Tibial artery (tissue), 4 donors: Measurements from ENCODE around the gene FSTL4.
A peak's percentile ranks its signal among the peaks of the same experiment; 100 is the strongest.

Experiments
- DNase-seq, 2 donors: peaks; one replicate each; pipeline ENCODE4 v3.0.0-alpha.2; 2019
- H3K27ac ChIP-seq, 2 donors: fragments of 200-600 bp; sonication (generic) in 1 of 2; 1 replicate in 1 of 2; 2 replicates in 1 of 2; pipeline ENCODE4 v1.5.1; 2018 to 2019; ENCODE audit warnings: mild to moderate bottlenecking in 1 of 2
- H3K27me3 ChIP-seq, 2 donors: fragments of 200-600 bp; sonication (generic) in 1 of 2; one replicate each; pipeline versions ENCODE4 v1.5.1 to v1.6.0; 2016 to 2019
- H3K36me3 ChIP-seq, 3 donors: fragments of 200-600 bp; sonication (generic) in 2 of 3; one replicate each; pipeline ENCODE4 v1.5.1; 2016 to 2019; ENCODE audit warnings: mild to moderate bottlenecking in 2 of 3
- H3K4me1 ChIP-seq, 4 donors: fragments of 200-600 bp; sonication (generic) in 2 of 4; 1 replicate in 3 of 4; 2 replicates in 1 of 4; pipeline ENCODE4 v1.5.1; 2016 to 2019
- H3K4me3 ChIP-seq, 2 donors: fragments of 200-600 bp; sonication (generic) in 1 of 2; 1 replicate in 1 of 2; 2 replicates in 1 of 2; pipeline ENCODE4 v1.5.1; 2018 to 2019; ENCODE audit warnings: mild to moderate bottlenecking in 2 of 2
- H3K9me3 ChIP-seq, 3 donors: fragments of 200-600 bp; sonication (generic) in 1 of 3; one replicate each; pipeline ENCODE4 v1.5.1; 2016 to 2019
- intact Hi-C: fragments of 100-400 bp; cut with DNase I; formaldehyde crosslinking; loops from one replicate; pipeline ENCODE4 v1.15.0; 2023; ENCODE audit warnings: low total_unique reads
- TF ChIP-seq, protein P1 (sequence below), 2 experiments: fragments of 200-600 bp in 1 of 2; fragments of 450-650 bp in 1 of 2; IDR thresholded peaks; one replicate each; pipeline ENCODE4 v1.5.1; 2017 to 2019; ENCODE audit warnings: antibody characterized with exemption in 2 of 2, mild to moderate bottlenecking in 1 of 2, moderate library complexity in 1 of 2

FSTL4 gene

GRCh38 chr5:133599044-133599443, 13.3 kb downstream of the FSTL4 start:
- no peak overlapping the region for H3K4me3 ChIP-seq
- no peaks in the 10 kb centered on the region for H3K9me3 ChIP-seq
- peaks cover 0 to 8% of the 10 kb centered on the region in 2 donors for H3K27me3 ChIP-seq
- H3K36me3 ChIP-seq, result no peaks in the 10 kb centered on the region
- TF ChIP-seq, protein P1, sequence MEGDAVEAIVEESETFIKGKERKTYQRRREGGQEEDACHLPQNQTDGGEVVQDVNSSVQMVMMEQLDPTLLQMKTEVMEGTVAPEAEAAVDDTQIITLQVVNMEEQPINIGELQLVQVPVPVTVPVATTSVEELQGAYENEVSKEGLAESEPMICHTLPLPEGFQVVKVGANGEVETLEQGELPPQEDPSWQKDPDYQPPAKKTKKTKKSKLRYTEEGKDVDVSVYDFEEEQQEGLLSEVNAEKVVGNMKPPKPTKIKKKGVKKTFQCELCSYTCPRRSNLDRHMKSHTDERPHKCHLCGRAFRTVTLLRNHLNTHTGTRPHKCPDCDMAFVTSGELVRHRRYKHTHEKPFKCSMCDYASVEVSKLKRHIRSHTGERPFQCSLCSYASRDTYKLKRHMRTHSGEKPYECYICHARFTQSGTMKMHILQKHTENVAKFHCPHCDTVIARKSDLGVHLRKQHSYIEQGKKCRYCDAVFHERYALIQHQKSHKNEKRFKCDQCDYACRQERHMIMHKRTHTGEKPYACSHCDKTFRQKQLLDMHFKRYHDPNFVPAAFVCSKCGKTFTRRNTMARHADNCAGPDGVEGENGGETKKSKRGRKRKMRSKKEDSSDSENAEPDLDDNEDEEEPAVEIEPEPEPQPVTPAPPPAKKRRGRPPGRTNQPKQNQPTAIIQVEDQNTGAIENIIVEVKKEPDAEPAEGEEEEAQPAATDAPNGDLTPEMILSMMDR (IDR thresholded peaks at IDR 0.05), result no peak
- peak in 1 of 2 donors; percentile 43 for DNase-seq
- H3K4me1 ChIP-seq, result no peaks in the 10 kb centered on the region
- H3K27ac ChIP-seq, result no peak overlapping the region
- intact Hi-C loops, result no loop called here

DNA sequence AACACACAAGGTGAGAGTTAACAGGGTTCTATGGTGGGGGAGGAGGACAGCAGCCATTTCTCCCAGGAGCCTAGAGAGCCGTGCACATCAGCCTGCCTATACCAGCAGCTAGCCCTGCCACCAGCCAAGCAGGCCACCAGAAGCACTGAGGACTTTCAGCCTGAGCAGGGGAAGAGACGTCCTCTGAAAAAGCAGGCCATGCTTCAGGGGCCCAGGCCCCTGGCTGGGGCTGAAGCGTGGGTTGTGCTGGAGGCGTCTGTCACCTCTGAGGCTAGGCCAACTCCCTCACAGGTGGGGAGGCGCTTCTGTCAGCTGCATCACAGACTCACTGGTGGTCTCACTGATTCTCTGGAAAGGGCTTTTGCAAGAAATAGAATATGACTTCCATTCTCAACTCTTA, 16.3 kb downstream of the FSTL4 start:
- H3K4me3 ChIP-seq, result no peak overlapping the region
- H3K36me3 ChIP-seq, result no peaks in the 10 kb centered on the region
- no peaks in the 10 kb centered on the region for H3K9me3 ChIP-seq
- TF ChIP-seq, protein P1 (IDR thresholded peaks at IDR 0.05), result no peak
- no peak overlapping the region for H3K27ac ChIP-seq
- H3K4me1 ChIP-seq, result no peaks in the 10 kb centered on the region
- DNase-seq, result peak in 1 of 2 donors; percentile 51
- no peaks in the 10 kb centered on the region for H3K27me3 ChIP-seq
- intact Hi-C loops, result no loop called here

DNA sequence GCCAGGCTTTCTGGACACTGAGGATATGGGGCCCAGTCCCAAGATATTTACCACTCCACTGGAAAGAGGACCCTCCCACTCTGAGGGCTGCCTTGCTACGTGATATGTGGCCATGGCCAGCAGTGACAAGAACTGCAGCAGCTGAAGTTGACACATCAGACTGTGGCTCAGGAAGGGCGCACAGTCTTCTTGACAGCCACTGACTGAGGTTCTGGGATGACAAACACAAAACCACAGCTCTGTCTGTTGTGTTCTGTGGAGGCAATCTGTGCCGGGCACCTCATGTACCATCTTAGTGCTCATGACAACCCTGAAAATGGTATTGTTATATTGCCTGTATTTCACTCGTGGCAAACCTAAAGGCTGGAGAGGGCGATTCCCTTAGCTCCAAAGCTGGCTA, 16.9 kb downstream of the FSTL4 start:
- Histone ChIP-seq H3K4me3 (no peak overlapping the region), H3K9me3 (no peaks in the 10 kb centered on the region), H3K36me3 (no peaks in the 10 kb centered on the region), H3K27ac (no peak overlapping the region), H3K27me3 (no peaks in the 10 kb centered on the region), H3K4me1 (no peaks in the 10 kb centered on the region)
- no peak for DNase-seq
- intact Hi-C loops, result no loop called here
- TF ChIP-seq, protein P1 (IDR thresholded peaks at IDR 0.05), result no peak

DNA sequence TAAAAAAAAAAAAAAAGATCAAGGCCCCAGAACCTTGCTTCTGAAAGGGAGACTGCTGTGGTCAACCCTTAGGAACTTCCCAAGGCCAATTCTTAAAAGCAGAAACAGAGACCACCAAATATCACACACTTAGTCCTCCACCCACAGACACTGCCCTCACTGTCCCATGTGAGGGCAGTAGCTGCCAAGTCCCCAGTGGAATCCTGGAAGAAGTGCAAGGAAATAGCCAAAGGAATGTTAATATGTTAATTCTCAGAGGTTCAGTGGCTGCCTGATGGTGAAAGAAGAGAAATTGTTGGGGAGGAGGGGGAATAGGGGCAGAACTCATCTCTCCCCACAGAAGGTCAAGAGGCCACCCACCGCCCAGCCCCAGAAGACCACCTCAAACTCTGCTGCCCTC, 23.1 kb downstream of the FSTL4 start:
- H3K4me1 ChIP-seq, result no peaks in the 10 kb centered on the region
- intact Hi-C loops, result no loop called here
- H3K4me3 ChIP-seq, result no peak overlapping the region
- no peak for DNase-seq
- H3K27me3 ChIP-seq, result no peaks in the 10 kb centered on the region
- H3K27ac ChIP-seq, result no peak overlapping the region
- TF ChIP-seq, protein P1 (IDR thresholded peaks at IDR 0.05), result no peak
- no peaks in the 10 kb centered on the region for H3K36me3 ChIP-seq
- H3K9me3 ChIP-seq, result no peaks in the 10 kb centered on the region

DNA sequence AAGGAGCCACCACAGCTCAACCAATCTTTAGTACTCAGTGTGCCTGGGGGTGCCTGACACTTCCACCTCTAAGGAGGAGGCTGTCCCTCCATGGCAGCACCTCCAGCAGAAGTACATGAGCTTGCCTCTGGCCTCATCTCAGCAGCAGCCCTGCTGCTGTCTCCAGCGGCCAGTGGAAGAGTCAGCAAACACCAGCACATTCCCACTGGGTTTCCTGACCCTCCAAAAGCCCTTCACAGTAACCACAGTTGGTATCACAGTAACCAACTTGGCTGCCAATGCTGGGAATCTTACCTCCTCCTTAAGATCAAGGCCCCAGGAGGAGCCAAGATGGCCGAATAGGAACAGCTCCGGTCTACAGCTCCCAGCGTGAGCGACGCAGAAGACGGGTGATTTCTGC, 29.4 kb downstream of the FSTL4 start:
- Histone ChIP-seq H3K27ac (no peak overlapping the region), H3K4me3 (no peak overlapping the region), H3K9me3 (no peaks in the 10 kb centered on the region), H3K36me3 (no peaks in the 10 kb centered on the region), H3K4me1 (no peaks in the 10 kb centered on the region), H3K27me3 (peaks cover 0 to 24% of the 10 kb centered on the region in 2 donors)
- TF ChIP-seq, protein P1 (IDR thresholded peaks at IDR 0.05), result no peak
- intact Hi-C loops, result loop anchor here (5.0 kb wide), 1 partner anchor 194 kb away; no protein-coding TSS in a partner anchor
- peak in 1 of 2 donors; percentile 28 for DNase-seq

- no peak overlapping the region for H3K27ac ChIP-seq
- peak in 1 of 2 donors; percentile 55 for DNase-seq
- H3K27me3 ChIP-seq, result peaks cover 0 to 24% of the 10 kb centered on the region in 2 donors
- H3K36me3 ChIP-seq, result no peaks in the 10 kb centered on the region
- H3K4me1 ChIP-seq, result no peaks in the 10 kb centered on the region
- no peaks in the 10 kb centered on the region for H3K9me3 ChIP-seq
- no peak overlapping the region for H3K4me3 ChIP-seq
- intact Hi-C loops, result loop anchor here (5.0 kb wide), 1 partner anchor 195 kb away; no protein-coding TSS in a partner anchor
- TF ChIP-seq, protein P1 (IDR thresholded peaks at IDR 0.05), result no peak
These were observed 30.4 kb downstream of the FSTL4 start for GRCh38 chr5:133581918-133582317.
